RWPE2 (cell line): ENCODE data around the gene KRT35.

Experiments used
- ATAC-seq: fragments of 200-7000 bp; cut with Tn5 transposase; 3 replicates; pipeline ENCODE4 v1.9.1; 2021; ENCODE audit warnings: low read depth
- DNase-seq: peaks from one replicate; pipeline ENCODE4 v3.0.0-alpha.2; 2020; ENCODE audit warnings: low spot score
- H3K27ac ChIP-seq: fragments of 450-650 bp; 2 replicates; pipeline ENCODE4 v1.5.1; 2017; ENCODE audit warnings: mild to moderate bottlenecking; ENCODE audit not compliant: poor library complexity, severe bottlenecking
- H3K27me3 ChIP-seq: fragments of 250-450 bp; sonication (Bioruptor Pico); 2 replicates; pipeline ENCODE4 v1.5.1; 2021; ENCODE audit warnings: mild to moderate bottlenecking, moderate library complexity; ENCODE audit not compliant: insufficient read depth, poor library complexity, severe bottlenecking
- H3K36me3 ChIP-seq: fragments of 250-450 bp; sonication (Bioruptor Pico); 2 replicates; pipeline ENCODE4 v1.5.1; 2020; ENCODE audit warnings: low read depth, mild to moderate bottlenecking, moderate library complexity
- H3K4me1 ChIP-seq: fragments of 250-450 bp; sonication (Bioruptor Pico); 2 replicates; pipeline ENCODE4 v1.5.1; 2021; ENCODE audit warnings: mild to moderate bottlenecking, moderate library complexity; ENCODE audit not compliant: insufficient read depth, poor library complexity, severe bottlenecking
- H3K4me3 ChIP-seq: fragments of 250-450 bp; sonication (Bioruptor Pico); 2 replicates; pipeline ENCODE4 v1.5.1; 2021; ENCODE audit warnings: mild to moderate bottlenecking, moderate library complexity; ENCODE audit not compliant: severe bottlenecking
- H3K9me3 ChIP-seq: fragments of 250-450 bp; sonication (Bioruptor Pico); 2 replicates; pipeline ENCODE4 v1.5.1; 2021; ENCODE audit warnings: mild to moderate bottlenecking, moderate library complexity; ENCODE audit not compliant: severe bottlenecking
- CTCF ChIP-seq: fragments of 450-650 bp; IDR thresholded peaks from one replicate; pipeline ENCODE4 v1.5.1; 2017; ENCODE audit warnings: mild to moderate bottlenecking, moderate library complexity; ENCODE audit not compliant: poor library complexity, severe bottlenecking

Gene KRT35

GRCh38 chr17:41453066-41453465 is 27.9 kb downstream of the KRT35 start:
- Histone ChIP-seq H3K27ac (no peak overlapping the region), H3K4me1 (no peaks in the 10 kb centered on the region), H3K27me3 (no peaks in the 10 kb centered on the region), H3K9me3 (no peaks in the 10 kb centered on the region), H3K36me3 (no peaks in the 10 kb centered on the region), H3K4me3 (no peak overlapping the region)
- ATAC-seq = no peak
- no peak for TF ChIP-seq CTCF
- no peak for DNase-seq

GRCh38 chr17:41452281-41452680 is 28.7 kb downstream of the KRT35 start:
- H3K9me3 ChIP-seq = no peaks in the 10 kb centered on the region
- no peaks in the 10 kb centered on the region for H3K4me1 ChIP-seq
- no peak for TF ChIP-seq CTCF
- no peak overlapping the region for H3K27ac ChIP-seq
- no peak overlapping the region for H3K4me3 ChIP-seq
- DNase-seq (no peak), ATAC-seq (no peak)
- no peaks in the 10 kb centered on the region for H3K36me3 ChIP-seq
- no peaks in the 10 kb centered on the region for H3K27me3 ChIP-seq

- H3K27me3 ChIP-seq = no peaks in the 10 kb centered on the region
- H3K4me1 ChIP-seq = no peaks in the 10 kb centered on the region
- no peak for DNase-seq
- no peak for TF ChIP-seq CTCF
- no peak overlapping the region for H3K27ac ChIP-seq
- no peaks in the 10 kb centered on the region for H3K9me3 ChIP-seq
- H3K4me3 ChIP-seq = no peak overlapping the region
- no peak for ATAC-seq
- no peaks in the 10 kb centered on the region for H3K36me3 ChIP-seq
Measured at GRCh38 chr17:41451154-41451728, 29.7 kb downstream of the KRT35 start.

- Histone ChIP-seq H3K36me3 (no peaks in the 10 kb centered on the region), H3K27me3 (no peaks in the 10 kb centered on the region), H3K9me3 (no peaks in the 10 kb centered on the region), H3K4me1 (no peaks in the 10 kb centered on the region), H3K27ac (no peak overlapping the region), H3K4me3 (no peak overlapping the region)
- TF ChIP-seq CTCF = no peak
- no peak for DNase-seq
- ATAC-seq = no peak
Measured at GRCh38 chr17:41449008-41449407, 31.9 kb downstream of the KRT35 start.

- Histone ChIP-seq H3K9me3 (no peaks in the 10 kb centered on the region), H3K4me3 (no peak overlapping the region), H3K4me1 (no peaks in the 10 kb centered on the region), H3K27ac (no peak overlapping the region), H3K36me3 (no peaks in the 10 kb centered on the region), H3K27me3 (no peaks in the 10 kb centered on the region)
- no peak for DNase-seq
- TF ChIP-seq CTCF = no peak
- ATAC-seq = no peak
Measured at GRCh38 chr17:41448506-41448905, 32.4 kb downstream of the KRT35 start.
